GM18868 (cell line): ENCODE data around the gene KAZN.

ENCODE experiments used
- ATAC-seq: cut with Tn5 transposase; IDR thresholded peaks from one replicate; pipeline ENCODE4 v1.9.1; 2021; ENCODE audit warnings: mild to moderate bottlenecking, moderate library complexity; ENCODE audit not compliant: unreplicated experiment

The KAZN gene

GRCh38 chr1:15064217-15064929 is 465.9 kb downstream of the KAZN start:
- ATAC-seq = no peak

- no peak for ATAC-seq
These were observed 466.8 kb downstream of the KAZN start for GRCh38 chr1:15065291-15065690.

- no peak for ATAC-seq
These were observed 467.3 kb downstream of the KAZN start for GRCh38 chr1:15065736-15066135.

GRCh38 chr1:15066191-15066590 is 467.7 kb downstream of the KAZN start:
- no peak for ATAC-seq

GRCh38 chr1:15067148-15067547 is 468.7 kb downstream of the KAZN start:
- ATAC-seq = no peak

- no peak for ATAC-seq
These were observed 469.7 kb downstream of the KAZN start for GRCh38 chr1:15068152-15068551.

GRCh38 chr1:15068997-15069396 is 470.5 kb downstream of the KAZN start:
- ATAC-seq = no peak

GRCh38 chr1:15070145-15070748 is 471.8 kb downstream of the KAZN start:
- no peak for ATAC-seq

- no peak for ATAC-seq
These were observed 473.5 kb downstream of the KAZN start for GRCh38 chr1:15071936-15072335.

GRCh38 chr1:15073799-15074308 is 475.4 kb downstream of the KAZN start:
- no peak for ATAC-seq

- ATAC-seq = no peak
These were observed 476.7 kb downstream of the KAZN start for GRCh38 chr1:15075175-15075574.

- no peak for ATAC-seq
These were observed 477.3 kb downstream of the KAZN start for GRCh38 chr1:15075817-15076216.

GRCh38 chr1:15076807-15077206 is 478.3 kb downstream of the KAZN start:
- ATAC-seq = no peak

GRCh38 chr1:15077384-15077783 is 478.9 kb downstream of the KAZN start:
- no peak for ATAC-seq

GRCh38 chr1:15080328-15081007 is 482.0 kb downstream of the KAZN start:
- no peak for ATAC-seq

- ATAC-seq = no peak
These were observed 482.6 kb downstream of the KAZN start for GRCh38 chr1:15081102-15081501.

- no peak for ATAC-seq
These were observed 485.1 kb downstream of the KAZN start for GRCh38 chr1:15083578-15083977.

- no peak for ATAC-seq
These were observed 489.9 kb downstream of the KAZN start for GRCh38 chr1:15088281-15088971.

GRCh38 chr1:15089258-15089992 is 490.9 kb downstream of the KAZN start:
- no peak for ATAC-seq

GRCh38 chr1:15090373-15090772 is 491.9 kb downstream of the KAZN start:
- ATAC-seq = no peak

GRCh38 chr1:15094056-15094455 is 495.6 kb downstream of the KAZN start:
- no peak for ATAC-seq
